Prostate gland (tissue), 2 donors: ENCODE results near the gene ITPR1.

Experiments
- POLR2A ChIP-seq: fragments of 450-650 bp; IDR thresholded peaks from one replicate; pipeline ENCODE4 v1.6.1; 2016; ENCODE audit warnings: antibody characterized with exemption, mild to moderate bottlenecking
- TF ChIP-seq, protein P1 (sequence below), 4 experiments: fragments of 200-600 bp in 2 of 4; fragments of 450-650 bp in 2 of 4; sonication (generic) in 2 of 4; IDR thresholded peaks; 1 replicate in 3 of 4; 2 replicates in 1 of 4; pipeline ENCODE4 v1.5.1; 2016 to 2019; ENCODE audit warnings: antibody characterized with exemption in 4 of 4, mild to moderate bottlenecking in 2 of 4, moderate library complexity in 2 of 4

- no peak for TF ChIP-seq POLR2A
- TF ChIP-seq, protein P1, sequence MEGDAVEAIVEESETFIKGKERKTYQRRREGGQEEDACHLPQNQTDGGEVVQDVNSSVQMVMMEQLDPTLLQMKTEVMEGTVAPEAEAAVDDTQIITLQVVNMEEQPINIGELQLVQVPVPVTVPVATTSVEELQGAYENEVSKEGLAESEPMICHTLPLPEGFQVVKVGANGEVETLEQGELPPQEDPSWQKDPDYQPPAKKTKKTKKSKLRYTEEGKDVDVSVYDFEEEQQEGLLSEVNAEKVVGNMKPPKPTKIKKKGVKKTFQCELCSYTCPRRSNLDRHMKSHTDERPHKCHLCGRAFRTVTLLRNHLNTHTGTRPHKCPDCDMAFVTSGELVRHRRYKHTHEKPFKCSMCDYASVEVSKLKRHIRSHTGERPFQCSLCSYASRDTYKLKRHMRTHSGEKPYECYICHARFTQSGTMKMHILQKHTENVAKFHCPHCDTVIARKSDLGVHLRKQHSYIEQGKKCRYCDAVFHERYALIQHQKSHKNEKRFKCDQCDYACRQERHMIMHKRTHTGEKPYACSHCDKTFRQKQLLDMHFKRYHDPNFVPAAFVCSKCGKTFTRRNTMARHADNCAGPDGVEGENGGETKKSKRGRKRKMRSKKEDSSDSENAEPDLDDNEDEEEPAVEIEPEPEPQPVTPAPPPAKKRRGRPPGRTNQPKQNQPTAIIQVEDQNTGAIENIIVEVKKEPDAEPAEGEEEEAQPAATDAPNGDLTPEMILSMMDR (IDR thresholded peaks at IDR 0.05): no peak
These were observed 357.7 kb downstream of the ITPR1 start for GRCh38 chr3:4850928-4851265.
